H1 (cell line): Measurements from ENCODE around the gene SMARCA2. TPM values are rescaled to one million over a fixed set of nuclear protein-coding genes. Genes with fewer than 3 reads are reported as not detected.

Source experiments
- CTCF ChIA-PET: fragments of 300-600 bp; sonication (Branson Sonifier 250); formaldehyde crosslinking; loops from one replicate; lab custom pipeline; 2021; ENCODE audit not compliant: partially characterized antibody; lab: Charles Lee
- POLR2A ChIA-PET: fragments of 300-600 bp; sonication (Branson Sonifier 250); formaldehyde crosslinking; loops from one replicate; lab custom pipeline; 2021; ENCODE audit warnings: inconsistent platforms; ENCODE audit not compliant: partially characterized antibody; lab: Charles Lee
- DNase-seq, 2 experiments: peaks; one replicate each; pipeline versions ENCODE4 v3.0.0 to v3.0.0-alpha.2; 2010 to 2022; ENCODE audit warnings: low spot score in 2 of 2, low read depth in 1 of 2, mixed read lengths in 1 of 2
- FAIRE-seq: peaks from 2 replicates; lab custom pipeline; 2011; peaks lifted over from hg19 to GRCh38; lab: Jason Lieb, UNC
- H2AFZ ChIP-seq: 2 replicates; pipeline ENCODE4 v1.8.1; 2012; ENCODE audit warnings: low read length, inconsistent platforms
- H2AK5ac ChIP-seq: 2 replicates; pipeline ENCODE4 v1.6.1; 2013; ENCODE audit warnings: low read depth, low read length
- H2BK120ac ChIP-seq: replicated peaks from 2 replicates; pipeline ENCODE3; 2013; ENCODE audit warnings: low read depth, low read length, inconsistent platforms
- H2BK12ac ChIP-seq: 2 replicates; pipeline ENCODE4 v1.6.1; 2013; ENCODE audit warnings: low read depth, low read length
- H2BK15ac ChIP-seq: 2 replicates; pipeline ENCODE4 v1.6.1; 2013; ENCODE audit warnings: low read length
- H2BK20ac ChIP-seq: 2 replicates; pipeline ENCODE4 v1.6.1; 2013; ENCODE audit warnings: low read length
- H2BK5ac ChIP-seq: 2 replicates; pipeline ENCODE4 v1.6.1; 2013; ENCODE audit warnings: low read depth, low read length
- H3K14ac ChIP-seq: 2 replicates; pipeline ENCODE4 v1.6.1; 2013; ENCODE audit warnings: inconsistent platforms; ENCODE audit not compliant: insufficient read length
- H3K18ac ChIP-seq: 2 replicates; pipeline ENCODE4 v1.6.1; 2013; ENCODE audit warnings: low read length; ENCODE audit errors: extremely low read depth
- H3K23ac ChIP-seq: 2 replicates; pipeline ENCODE4 v1.6.1; 2013; ENCODE audit warnings: inconsistent platforms; ENCODE audit not compliant: insufficient read length
- H3K23me2 ChIP-seq: 2 replicates; pipeline ENCODE4 v1.6.1; 2013; ENCODE audit warnings: low read depth, low read length
- H3K27ac ChIP-seq: 2 replicates; pipeline ENCODE4 v1.6.1; 2011; ENCODE audit warnings: low read depth, low read length, inconsistent platforms
- H3K27me3 ChIP-seq, 4 experiments: replicated peaks in 1 of 4; 1 replicate in 1 of 4; 2 replicates in 3 of 4; pipeline versions ENCODE4 v1.6.1 to v1.8.1; 2011 to 2013; ENCODE audit warnings: low read length in 3 of 4, mild to moderate bottlenecking in 3 of 4, inconsistent platforms in 2 of 4, mixed read lengths in 2 of 4, moderate library complexity in 1 of 4; ENCODE audit not compliant: control insufficient read depth in 3 of 4, insufficient read depth in 3 of 4; ENCODE audit errors: extremely low read depth in 1 of 4
- H3K36me3 ChIP-seq, 4 experiments: 2 replicates each; pipeline versions ENCODE4 v1.6.1 to v1.8.1; 2011 to 2013; ENCODE audit warnings: mild to moderate bottlenecking in 4 of 4, low read length in 3 of 4, moderate library complexity in 2 of 4, control low read depth in 1 of 4, inconsistent platforms in 1 of 4; ENCODE audit not compliant: insufficient read depth in 4 of 4, control insufficient read depth in 2 of 4
- H3K4ac ChIP-seq: replicated peaks from 2 replicates; pipeline ENCODE3; 2013; ENCODE audit warnings: low read length, low read depth, mixed read lengths, inconsistent platforms; ENCODE audit not compliant: insufficient read length
- H3K4me1 ChIP-seq, 4 experiments: replicated peaks in 1 of 4; 1 replicate in 1 of 4; 2 replicates in 3 of 4; pipeline versions ENCODE4 v1.6.1 to v1.8.1; 2011 to 2013; ENCODE audit warnings: low read length in 3 of 4, inconsistent platforms in 2 of 4, mixed read lengths in 1 of 4; ENCODE audit not compliant: insufficient read depth in 4 of 4, control insufficient read depth in 3 of 4
- H3K4me2 ChIP-seq, 2 experiments: 2 replicates each; pipeline versions ENCODE4 v1.6.1 to v1.8.1; 2011 to 2013; ENCODE audit warnings: low read depth in 2 of 2, low read length in 2 of 2, control low read depth in 1 of 2, inconsistent platforms in 1 of 2, mild to moderate bottlenecking in 1 of 2; ENCODE audit not compliant: insufficient read depth in 1 of 2
- H3K4me3 ChIP-seq, 4 experiments: fragments of 200-600, 300-600 bp in 1 of 4; sonication (generic), shearing (Covaris generic), sonication (Bioruptor Twin) in 1 of 4; 2 replicates each; pipeline versions ENCODE4 v1.5.1 to v1.8.1; 2011 to 2016; ENCODE audit warnings: low read length in 4 of 4, low read depth in 3 of 4, control low read depth in 2 of 4, inconsistent platforms in 2 of 4, mild to moderate bottlenecking in 2 of 4, mixed read lengths in 1 of 4, moderate library complexity in 1 of 4; ENCODE audit not compliant: insufficient read depth in 2 of 4; ENCODE audit errors: extremely low read depth in 1 of 4
- H3K56ac ChIP-seq: replicated peaks from 2 replicates; pipeline ENCODE3; 2013; ENCODE audit warnings: low read depth, mild to moderate bottlenecking, mixed read lengths, low read length, inconsistent platforms; ENCODE audit not compliant: insufficient read length
- H3K79me1 ChIP-seq: 2 replicates; pipeline ENCODE4 v1.6.1; 2013; ENCODE audit warnings: low read depth, low read length, control low read depth
- H3K79me2 ChIP-seq, 2 experiments: 2 replicates each; pipeline versions ENCODE4 v1.6.1 to v1.8.1; 2012 to 2013; ENCODE audit warnings: low read length in 2 of 2, mild to moderate bottlenecking in 2 of 2, inconsistent platforms in 1 of 2; ENCODE audit not compliant: insufficient read depth in 2 of 2, control insufficient read depth in 1 of 2
- H3K9ac ChIP-seq, 4 experiments: replicated peaks in 1 of 4; 1 replicate in 1 of 4; 2 replicates in 3 of 4; pipeline versions ENCODE4 v1.6.1 to v1.8.1; 2011 to 2013; ENCODE audit warnings: low read depth in 3 of 4, low read length in 3 of 4, control low read depth in 2 of 4, mild to moderate bottlenecking in 2 of 4, moderate library complexity in 2 of 4, inconsistent platforms in 1 of 4; ENCODE audit errors: extremely low read depth in 1 of 4
- H3K9me3 ChIP-seq, 2 experiments: 2 replicates each; pipeline versions ENCODE4 v1.6.1 to v1.8.1; 2012 to 2013; ENCODE audit warnings: mild to moderate bottlenecking in 2 of 2, moderate library complexity in 2 of 2, control low read depth in 1 of 2, inconsistent platforms in 1 of 2, low read depth in 1 of 2, low read length in 1 of 2, mixed read lengths in 1 of 2; ENCODE audit not compliant: insufficient read depth in 2 of 2
- H4K20me1 ChIP-seq, 2 experiments: replicated peaks in 1 of 2; 2 replicates each; pipeline versions ENCODE3 to v1.8.1; 2011 to 2013; ENCODE audit warnings: inconsistent platforms in 2 of 2, low read length in 2 of 2, mild to moderate bottlenecking in 1 of 2; ENCODE audit not compliant: insufficient read depth in 2 of 2, control insufficient read depth in 1 of 2
- H4K5ac ChIP-seq: 2 replicates; pipeline ENCODE4 v1.6.1; 2013; ENCODE audit warnings: low read length, low read depth, mixed read lengths, inconsistent platforms; ENCODE audit not compliant: insufficient read length
- H4K8ac ChIP-seq: 2 replicates; pipeline ENCODE4 v1.8.0; 2013; ENCODE audit warnings: mild to moderate bottlenecking, moderate library complexity, low read length, inconsistent platforms; ENCODE audit not compliant: insufficient read depth; ENCODE audit errors: extremely low read depth
- H4K91ac ChIP-seq: replicated peaks from 2 replicates; pipeline ENCODE3; 2013; ENCODE audit warnings: low read length, mixed read lengths, inconsistent platforms; ENCODE audit not compliant: insufficient read length
- EGR1 ChIP-seq: IDR thresholded peaks from 2 replicates; pipeline ENCODE4 v1.6.1; 2011; ENCODE audit warnings: low read depth, low read length, borderline replicate concordance
- EP300 ChIP-seq, 2 experiments: IDR thresholded peaks; 1 replicate in 1 of 2; 2 replicates in 1 of 2; pipeline ENCODE4 v1.6.1; 2011 to 2012; ENCODE audit warnings: low read depth in 2 of 2, low read length in 2 of 2, mild to moderate bottlenecking in 2 of 2, borderline replicate concordance in 1 of 2, inconsistent platforms in 1 of 2, moderate library complexity in 1 of 2
- GABPA ChIP-seq: IDR thresholded peaks from 2 replicates; pipeline ENCODE4 v1.6.1; 2011; ENCODE audit warnings: mild to moderate bottlenecking, low read length, moderate library complexity, borderline replicate concordance; ENCODE audit not compliant: insufficient read depth
- NRF1 ChIP-seq: IDR thresholded peaks from 2 replicates; pipeline ENCODE4 v1.6.1; 2011; ENCODE audit warnings: mild to moderate bottlenecking, low read depth, low read length, improper control_type of control experiment
- POLR2AphosphoS5 ChIP-seq: IDR thresholded peaks from 2 replicates; pipeline ENCODE4 v1.6.1; 2011; ENCODE audit warnings: low read depth, low read length
- WGBS, 2 experiments: shearing (Covaris generic) in 1 of 2; methylation state at CpG; one replicate each; pipeline versions ENCODE4 v1.1.6 to v1.1.7; 2013 to 2015; ENCODE audit warnings: low lambda C conversion rate in 2 of 2, mixed read lengths in 2 of 2, inconsistent platforms in 1 of 2, low coverage in 1 of 2, missing lambda C conversion rate in 1 of 2; ENCODE audit not compliant: insufficient replicate concordance in 2 of 2, insufficient coverage in 1 of 2, insufficient read length in 1 of 2; ENCODE audit errors: extremely low coverage in 1 of 2, missing lambda C conversion rate in 1 of 2; 5-methylcytosine and 5-hydroxymethylcytosine counted together
- polyA plus RNA-seq, 7 experiments: library from polyadenylated mRNA; depleted of rRNA in 3 of 7; stranded (reverse) in 5 of 7; unstranded in 2 of 7; fragments of >200 nt in 5 of 7; fragments of 200-250 nt in 2 of 7; gene quantifications; 1 replicate in 5 of 7; 2 replicates in 1 of 7; 4 replicates in 1 of 7; pipeline versions ENCODE4 v1.2.1 to v1.2.3, GENCODE V29; 2011 to 2013; ENCODE audit warnings: missing spikeins in 2 of 7, mixed read lengths in 2 of 7
- total RNA-seq: library from RNA; stranded (reverse); fragmentation: NEBNext Ultra II Directional; extraction: Animal tissue kit (Norgen Biotek cat#: 25700); gene quantifications from 2 replicates; pipeline ENCODE4 v1.2.1, GENCODE V29; 2021

Gene SMARCA2
- total and polyA plus RNA-seq, 2 of the 8 experiments (the other 6 are each of a cell fraction or from before 2014, with no cell fraction given): 6.3 to 21.7 TPM

DNA sequence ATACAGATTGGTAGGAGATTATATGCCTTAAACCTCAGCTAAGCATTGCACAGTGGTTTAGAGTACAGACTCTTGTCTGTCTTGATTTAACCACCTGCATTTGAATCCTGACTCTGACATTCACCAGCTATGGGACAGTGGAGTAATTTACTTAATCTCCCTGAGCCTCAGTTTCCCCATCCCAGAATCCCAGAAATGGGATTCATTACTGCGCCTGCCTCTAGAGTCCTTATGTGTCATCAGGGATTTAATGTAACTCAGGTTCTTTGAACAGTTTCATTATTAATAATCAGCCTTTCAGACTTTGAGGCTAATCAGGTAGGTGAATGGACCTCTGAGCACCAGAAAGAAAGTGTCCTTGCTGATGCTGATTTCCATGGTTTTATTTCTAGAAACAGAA is 149.1 kb downstream of the SMARCA2 start:
- no peak overlapping the region for H2AFZ ChIP-seq
- no peak overlapping the region for H3K27ac ChIP-seq
- no peak overlapping the region for H3K4ac ChIP-seq
- no peak overlapping the region for H2AK5ac ChIP-seq
- no peaks in the 10 kb centered on the region for H3K79me1 ChIP-seq
- no peak overlapping the region for H2BK5ac ChIP-seq
- H3K9me3 ChIP-seq: no peaks in the 10 kb centered on the region
- no peaks in the 10 kb centered on the region for H3K36me3 ChIP-seq
- no peak overlapping the region for H2BK12ac ChIP-seq
- no peak overlapping the region for H4K91ac ChIP-seq
- H3K18ac ChIP-seq: no peak overlapping the region
- no peak overlapping the region for H3K9ac ChIP-seq
- no peaks in the 10 kb centered on the region for H3K23me2 ChIP-seq
- H3K23ac ChIP-seq: no peak overlapping the region
- H3K4me1 ChIP-seq: peaks cover 2 to 13% (median 3%) of the 10 kb centered on the region in 4 experiments
- H4K8ac ChIP-seq: no peak overlapping the region
- H2BK20ac ChIP-seq: no peak overlapping the region
- H2BK120ac ChIP-seq: no peak overlapping the region
- DNase-seq (no peak), FAIRE-seq (no peak)
- H3K4me3 ChIP-seq: no peak overlapping the region
- WGBS, 2 experiments: 96% methylated on average over 1 of the region's 1 CpG; no CpG with 5 or more reads in 1 of the 2 experiments
- CTCF ChIA-PET: interaction anchor here (0.8 kb wide), 1 partner anchor 650 kb away, joined by 3 read pairs; no protein-coding TSS in a partner anchor
- H3K14ac ChIP-seq: no peak overlapping the region
- H3K56ac ChIP-seq: no peak overlapping the region
- no peak overlapping the region for H2BK15ac ChIP-seq
- no peaks in the 10 kb centered on the region for H3K79me2 ChIP-seq
- POLR2A ChIA-PET: interaction anchor here (1.6 kb wide), 1 partner anchor 17 kb away, joined by 5 read pairs; no protein-coding TSS in a partner anchor
- H3K27me3 ChIP-seq: no peaks in the 10 kb centered on the region
- no peak overlapping the region for H3K4me2 ChIP-seq
- H4K5ac ChIP-seq: no peak overlapping the region
- no peaks in the 10 kb centered on the region for H4K20me1 ChIP-seq
- no peak for TF ChIP-seq POLR2AphosphoS5
- no peak for TF ChIP-seq EP300 (IDR thresholded peaks at IDR 0.05; ENCODE audit: borderline replicate concordance in 1 of 2, low read depth in 2 of 2, low read length in 2 of 2)
- no peak for TF ChIP-seq EGR1
- TF ChIP-seq GABPA: no peak
- TF ChIP-seq NRF1: no peak
